Activated B cell treated with CpG ODN at 0.5 μM for 24 hours (primary cell): ENCODE measurements around the gene ETNPPL. TPM values are rescaled to one million over a fixed set of nuclear protein-coding genes. Genes with fewer than 3 reads are reported as not detected.

Experiments used
- ATAC-seq: fragments of 200-7000 bp; cut with Tn5 transposase; one replicate; pipeline ENCODE4 v1.10.0; 2021; ENCODE audit warnings: low read depth, mild to moderate bottlenecking, moderate library complexity
- CTCF ChIA-PET: fragments of 350-600 bp; sonication (Branson Sonifier 250); formaldehyde crosslinking; loops from one replicate; lab custom pipeline; 2021; ENCODE audit warnings: antibody characterized with exemption; lab: Charles Lee
- POLR2A ChIA-PET: fragments of 350-600 bp; sonication (Branson Sonifier 250); formaldehyde crosslinking; loops from one replicate; lab custom pipeline; 2021; ENCODE audit warnings: antibody characterized with exemption; lab: Charles Lee
- DNase-seq: peaks from one replicate; pipeline ENCODE4 v3.0.0; 2022
- H3K27ac Mint-ChIP-seq: one replicate; pipeline ENCODE4 v1.8.0; 2020; ENCODE audit warnings: mixed read lengths
- H3K27me3 Mint-ChIP-seq: one replicate; pipeline ENCODE4 v1.8.0; 2021; ENCODE audit warnings: mixed read lengths
- H3K36me3 Mint-ChIP-seq: one replicate; pipeline ENCODE4 v1.8.0; 2021; ENCODE audit warnings: low read depth, mixed read lengths
- H3K4me1 Mint-ChIP-seq: one replicate; pipeline ENCODE4 v1.8.0; 2021; ENCODE audit warnings: mixed read lengths
- H3K4me3 Mint-ChIP-seq: one replicate; pipeline ENCODE4 v1.8.0; 2020; ENCODE audit warnings: mild to moderate bottlenecking, mixed read lengths
- H3K9me3 Mint-ChIP-seq: one replicate; pipeline ENCODE4 v1.8.0; 2020; ENCODE audit warnings: mixed read lengths
- CTCF ChIP-seq: fragments of 200-600 bp; IDR thresholded peaks from one replicate; pipeline ENCODE4 v1.8.0; 2022; ENCODE audit warnings: antibody characterized with exemption, mild to moderate bottlenecking
- intact Hi-C: fragments of 100-400 bp; cut with micrococcal nuclease; formaldehyde crosslinking; loops from one replicate; pipeline ENCODE4 v1.15.1; 2024
- total RNA-seq: library from RNA; stranded (reverse); gene quantifications from 2 replicates; pipeline ENCODE4 v1.2.3, GENCODE V29; 2022

Gene ETNPPL
- total RNA-seq, 1 donor from 2014 or later, result not detected

- POLR2A ChIA-PET, result no interaction called here
- ATAC-seq (no peak), DNase-seq (no peak)
- intact Hi-C loops, result no loop called here
- Mint-ChIP-seq H3K4me1 (no peaks in the 10 kb centered on the region), H3K27ac (no peak overlapping the region), H3K9me3 (no peaks in the 10 kb centered on the region), H3K4me3 (no peak overlapping the region), H3K36me3 (no peaks in the 10 kb centered on the region), H3K27me3 (peaks cover 8% of the 10 kb centered on the region)
- CTCF ChIA-PET, result no interaction called here
- no peak for TF ChIP-seq CTCF
Observed at GRCh38 chr4:108777388-108777787, 14.5 kb upstream of the ETNPPL start.

GRCh38 chr4:108775921-108776320 is 13.1 kb upstream of the ETNPPL start:
- Mint-ChIP-seq H3K4me1 (no peaks in the 10 kb centered on the region), H3K27me3 (peaks cover 8% of the 10 kb centered on the region), H3K27ac (no peak overlapping the region), H3K9me3 (no peaks in the 10 kb centered on the region), H3K4me3 (no peak overlapping the region), H3K36me3 (no peaks in the 10 kb centered on the region)
- DNase-seq (no peak), ATAC-seq (no peak)
- ChIA-PET CTCF (no interaction called here), POLR2A (no interaction called here)
- intact Hi-C loops, result no loop called here
- TF ChIP-seq CTCF, result no peak

GRCh38 chr4:108774809-108775530 is 12.1 kb upstream of the ETNPPL start:
- ChIA-PET CTCF (no interaction called here), POLR2A (no interaction called here)
- H3K27me3 Mint-ChIP-seq, result peaks cover 7% of the 10 kb centered on the region
- intact Hi-C loops, result no loop called here
- no peak for DNase-seq
- ATAC-seq, result no peak
- no peaks in the 10 kb centered on the region for H3K9me3 Mint-ChIP-seq
- no peaks in the 10 kb centered on the region for H3K36me3 Mint-ChIP-seq
- H3K4me1 Mint-ChIP-seq, result no peaks in the 10 kb centered on the region
- no peak overlapping the region for H3K27ac Mint-ChIP-seq
- no peak overlapping the region for H3K4me3 Mint-ChIP-seq
- TF ChIP-seq CTCF, result no peak

GRCh38 chr4:108772402-108772801 is 9.5 kb upstream of the ETNPPL start:
- intact Hi-C loops, result no loop called here
- H3K4me1 Mint-ChIP-seq, result no peaks in the 10 kb centered on the region

GRCh38 chr4:108766058-108766457 is 3.2 kb upstream of the ETNPPL start:
- ChIA-PET CTCF (no interaction called here), POLR2A (no interaction called here)
- Mint-ChIP-seq H3K4me3 (no peak overlapping the region), H3K27me3 (peaks cover 22% of the 10 kb centered on the region), H3K27ac (no peak overlapping the region), H3K36me3 (no peaks in the 10 kb centered on the region), H3K4me1 (peaks cover 16% of the 10 kb centered on the region), H3K9me3 (no peaks in the 10 kb centered on the region)
- TF ChIP-seq CTCF, result no peak
- intact Hi-C loops, result no loop called here
- ATAC-seq (no peak), DNase-seq (no peak)

More at GRCh38 chr4:108772402-108772801, 9.5 kb upstream of the ETNPPL start:
- CTCF ChIA-PET, result no interaction called here
- ATAC-seq, result no peak
- no peak for DNase-seq
- Mint-ChIP-seq H3K27ac (no peak overlapping the region), H3K36me3 (no peaks in the 10 kb centered on the region), H3K27me3 (peaks cover 6% of the 10 kb centered on the region), H3K4me3 (no peak overlapping the region), H3K9me3 (no peaks in the 10 kb centered on the region)
- no peak for TF ChIP-seq CTCF
- POLR2A ChIA-PET, result no interaction called here
